ENCODE data around the gene MBOAT2. TPM values are rescaled to one million over a fixed set of nuclear protein-coding genes. Genes with fewer than 3 reads are reported as not detected.

Gene MBOAT2
- total and polyA plus RNA-seq, 11 donors: 4.5 to 34.9 (median 16.1) TPM

GRCh38 chr2:8860239-8860638 is 143.2 kb downstream of the MBOAT2 start:
- ATAC-seq: no peak
- Histone ChIP-seq H3K36me3 (peaks cover 0 to 15% (median 0%) of the 10 kb centered on the region in 9 donors), H3K4me1 (peaks cover 0 to 5% (median 0%) of the 10 kb centered on the region in 12 donors), H3K27ac (no peak overlapping the region), H3K9me3 (no peaks in the 10 kb centered on the region), H3K27me3 (no peaks in the 10 kb centered on the region), H3K4me3 (no peak overlapping the region)
- no peak for TF ChIP-seq POLR2A (IDR thresholded peaks at IDR 0.05)
- TF ChIP-seq, protein P1, sequence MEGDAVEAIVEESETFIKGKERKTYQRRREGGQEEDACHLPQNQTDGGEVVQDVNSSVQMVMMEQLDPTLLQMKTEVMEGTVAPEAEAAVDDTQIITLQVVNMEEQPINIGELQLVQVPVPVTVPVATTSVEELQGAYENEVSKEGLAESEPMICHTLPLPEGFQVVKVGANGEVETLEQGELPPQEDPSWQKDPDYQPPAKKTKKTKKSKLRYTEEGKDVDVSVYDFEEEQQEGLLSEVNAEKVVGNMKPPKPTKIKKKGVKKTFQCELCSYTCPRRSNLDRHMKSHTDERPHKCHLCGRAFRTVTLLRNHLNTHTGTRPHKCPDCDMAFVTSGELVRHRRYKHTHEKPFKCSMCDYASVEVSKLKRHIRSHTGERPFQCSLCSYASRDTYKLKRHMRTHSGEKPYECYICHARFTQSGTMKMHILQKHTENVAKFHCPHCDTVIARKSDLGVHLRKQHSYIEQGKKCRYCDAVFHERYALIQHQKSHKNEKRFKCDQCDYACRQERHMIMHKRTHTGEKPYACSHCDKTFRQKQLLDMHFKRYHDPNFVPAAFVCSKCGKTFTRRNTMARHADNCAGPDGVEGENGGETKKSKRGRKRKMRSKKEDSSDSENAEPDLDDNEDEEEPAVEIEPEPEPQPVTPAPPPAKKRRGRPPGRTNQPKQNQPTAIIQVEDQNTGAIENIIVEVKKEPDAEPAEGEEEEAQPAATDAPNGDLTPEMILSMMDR (IDR thresholded peaks at IDR 0.05): no peak
- intact Hi-C loops (cut with DNase I): no loop called here
- no peak for DNase-seq
- WGBS, 4 donors: 65 to 76% (median 71%) methylated on average over 2 of the region's 2 CpGs

DNA sequence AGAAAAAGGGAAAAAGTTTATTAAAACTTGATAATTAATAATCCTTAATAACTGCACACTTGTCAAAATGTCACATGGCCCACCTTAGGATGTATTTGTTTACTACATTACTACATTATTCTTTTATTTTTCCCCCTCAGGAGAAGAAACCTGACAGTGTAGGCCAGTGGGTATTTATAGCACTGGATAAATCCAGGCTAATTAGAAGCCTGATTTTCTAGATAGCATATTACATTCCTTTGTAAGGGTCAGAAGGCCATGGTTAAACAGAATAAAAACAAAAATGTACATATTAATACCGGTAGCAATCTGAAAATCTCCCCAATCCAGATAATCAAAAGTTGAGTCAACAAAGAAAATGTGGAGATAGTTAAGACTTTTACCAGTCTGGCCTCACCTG is 144.6 kb downstream of the MBOAT2 start:
- 36 to 61% (median 51%) methylated on average over 1 of the region's 1 CpG for WGBS, 4 donors
- Histone ChIP-seq H3K27me3 (no peaks in the 10 kb centered on the region), H3K4me1 (peaks cover 0 to 5% (median 0%) of the 10 kb centered on the region in 12 donors), H3K36me3 (peaks cover 0 to 13% (median 0%) of the 10 kb centered on the region in 9 donors), H3K9me3 (no peaks in the 10 kb centered on the region), H3K4me3 (no peak overlapping the region), H3K27ac (peak overlapping the region in 2 of 12 donors; percentile 26 to 47)
- TF ChIP-seq POLR2A (IDR thresholded peaks at IDR 0.05): no peak
- TF ChIP-seq, protein P1 (IDR thresholded peaks at IDR 0.05): no peak
- ATAC-seq: no peak
- intact Hi-C loops (cut with DNase I): no loop called here
- no peak for DNase-seq

- ATAC-seq (no peak), DNase-seq (no peak)
- intact Hi-C loops (cut with DNase I): no loop called here
- TF ChIP-seq POLR2A (IDR thresholded peaks at IDR 0.05): no peak
- TF ChIP-seq, protein P1 (IDR thresholded peaks at IDR 0.05): no peak
- WGBS, 4 donors: 90 to 96% (median 93%) methylated on average over 7 of the region's 7 CpGs
- Histone ChIP-seq H3K27me3 (no peaks in the 10 kb centered on the region), H3K4me1 (peaks cover 0 to 5% (median 0%) of the 10 kb centered on the region in 12 donors), H3K4me3 (no peak overlapping the region), H3K27ac (peak overlapping the region in 5 of 12 donors; percentile 6 to 48 (median 21)), H3K36me3 (peaks cover 0 to 8% (median 0%) of the 10 kb centered on the region in 9 donors), H3K9me3 (no peaks in the 10 kb centered on the region)
Observed at GRCh38 chr2:8858264-8858663, 145.2 kb downstream of the MBOAT2 start.

- intact Hi-C loops (cut with DNase I): no loop called here
- H3K36me3 ChIP-seq: peaks cover 0 to 8% (median 0%) of the 10 kb centered on the region in 9 donors
- WGBS, 4 donors: 76 to 84% (median 78%) methylated on average over 11 of the region's 11 CpGs
- H3K27ac ChIP-seq: peak overlapping the region in 6 of 12 donors; percentile 6 to 48 (median 44)
- peak in 2 of 4 donors; percentile 81 to 91 for ATAC-seq
- peak in 3 of 5 donors; percentile 26 to 34 (median 31) for DNase-seq
- TF ChIP-seq POLR2A (IDR thresholded peaks at IDR 0.05): no peak
- TF ChIP-seq, protein P1 (IDR thresholded peaks at IDR 0.05): no peak
- peaks cover 0 to 5% (median 0%) of the 10 kb centered on the region in 12 donors for H3K4me1 ChIP-seq
- no peaks in the 10 kb centered on the region for H3K9me3 ChIP-seq
- no peak overlapping the region for H3K4me3 ChIP-seq
- H3K27me3 ChIP-seq: no peaks in the 10 kb centered on the region
Observed at GRCh38 chr2:8857709-8858108, 145.8 kb downstream of the MBOAT2 start.
